GM19035 (cell line): ENCODE data around the gene ETV7.
A peak's percentile ranks its signal among the peaks of the same experiment; 100 is the strongest.
"Not testable (repeated sequence)": the region's sequence is repeated elsewhere in the genome, so short reads cannot be mapped to it uniquely, and the experiment has no call there.

Experiments used
- ATAC-seq: cut with Tn5 transposase; IDR thresholded peaks from one replicate; pipeline ENCODE4 v1.9.1; 2021; ENCODE audit not compliant: unreplicated experiment

ETV7 gene

DNA sequence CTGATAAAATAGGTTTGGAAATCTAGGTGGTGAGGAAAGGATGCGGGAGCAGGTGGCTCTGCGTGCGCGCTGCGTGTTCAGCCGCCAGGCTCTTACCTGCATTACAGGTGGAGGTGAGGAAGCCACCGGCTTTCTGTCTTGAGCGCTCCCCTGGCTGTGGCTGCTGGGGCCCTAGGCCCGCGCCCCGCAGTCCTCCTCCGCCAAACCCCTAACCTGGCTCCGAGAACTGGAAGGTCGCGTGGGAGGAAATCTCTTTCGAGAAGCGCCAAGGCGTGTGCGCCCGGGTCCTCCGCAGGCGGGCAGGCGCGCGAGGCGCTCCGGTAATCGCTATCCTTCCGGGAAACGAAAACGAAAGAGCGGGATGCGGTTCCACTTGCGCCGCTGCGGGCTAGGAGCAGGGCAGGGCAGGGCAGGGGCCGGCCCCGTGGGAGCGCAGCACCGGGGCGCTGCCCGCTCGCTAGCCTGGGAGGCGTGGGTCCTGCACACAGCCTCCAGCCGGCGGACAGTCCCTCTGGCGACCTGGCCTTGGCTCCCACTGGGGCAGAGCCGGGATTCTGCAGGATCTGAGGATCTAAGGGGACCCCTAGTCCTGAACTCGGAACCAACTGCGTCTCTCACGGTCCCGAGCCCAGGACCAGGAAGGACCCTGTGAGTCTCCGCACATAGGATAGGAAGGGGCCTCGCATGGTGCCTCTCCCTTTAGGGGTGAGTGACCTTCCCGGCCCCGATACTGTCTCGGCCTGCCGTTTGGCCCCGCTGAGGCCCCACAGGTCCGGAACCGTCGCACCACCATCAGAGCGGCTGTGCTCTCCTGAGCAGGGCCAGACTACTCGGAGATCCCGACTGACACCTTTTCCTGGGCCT, at the start of gene ETV7:
TSS of gene ETV7 (minus strand) at position 230 of the 864 bp plus-strand sequence. CDS start at position 102, 128 bp downstream.
- no peak for ATAC-seq

DNA sequence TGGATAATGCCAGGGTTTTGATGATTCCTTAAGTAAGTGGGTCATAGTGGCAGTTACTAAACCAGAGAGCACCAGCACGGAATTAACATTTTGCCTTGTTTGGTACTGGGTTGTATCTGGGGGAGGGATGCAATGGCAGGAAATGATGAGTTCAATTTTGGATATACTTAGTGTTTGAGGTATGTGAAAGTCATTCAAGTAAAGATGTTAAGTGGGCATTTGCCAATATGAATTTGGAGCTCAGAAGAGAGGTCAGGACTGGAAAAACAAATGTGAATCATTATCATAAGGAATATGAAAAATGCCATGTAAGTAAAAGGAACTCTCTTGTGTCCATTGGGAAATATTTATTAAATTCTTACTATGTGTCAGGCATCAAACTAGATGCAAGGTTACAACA, 49.0 kb upstream of the ETV7 start:
- no peak for ATAC-seq

DNA sequence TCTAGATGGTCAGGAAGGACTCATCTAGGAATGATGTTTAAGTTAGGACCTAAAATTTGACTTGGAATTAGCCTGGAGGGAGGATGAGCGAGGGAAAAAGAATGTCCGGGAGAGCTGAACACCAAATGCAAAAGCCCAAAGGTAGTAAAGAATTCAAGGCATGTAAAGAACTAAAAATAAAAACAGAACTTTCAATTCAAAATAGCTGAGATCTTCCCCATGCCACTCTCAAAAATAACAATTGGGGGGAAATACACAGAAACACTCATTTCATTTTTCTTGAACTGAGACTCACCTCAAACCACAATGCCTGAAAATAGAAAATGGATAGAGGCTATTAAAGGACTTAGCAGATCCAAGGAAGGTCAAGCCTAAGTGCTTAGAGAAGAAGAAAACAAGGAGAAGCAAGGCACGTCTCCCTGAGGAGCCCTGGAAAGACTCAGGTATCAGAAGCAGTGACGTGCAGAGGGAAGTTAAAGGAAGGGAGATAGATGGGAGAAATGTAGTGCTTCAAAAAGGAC, 44.7 kb upstream of the ETV7 start:
- no peak for ATAC-seq

DNA sequence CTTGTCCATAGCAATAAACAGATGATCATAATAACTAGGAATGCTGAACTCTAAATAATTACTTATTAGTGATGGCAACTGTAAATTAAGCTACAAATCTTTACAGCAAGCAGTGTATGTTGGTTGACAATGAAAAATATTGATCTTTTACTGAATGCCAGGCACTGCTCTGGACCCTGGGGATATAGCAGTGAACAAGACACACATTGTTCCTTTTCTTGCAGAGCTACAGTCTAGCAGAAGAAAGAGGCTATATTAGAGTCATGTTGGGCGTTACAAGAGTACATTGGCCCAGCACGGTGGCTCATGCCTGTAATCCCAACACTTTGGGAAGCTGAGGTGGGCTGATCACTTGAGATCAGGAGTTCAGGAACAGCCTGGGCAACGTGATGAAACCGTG, 43.7 kb upstream of the ETV7 start:
- no peak for ATAC-seq

DNA sequence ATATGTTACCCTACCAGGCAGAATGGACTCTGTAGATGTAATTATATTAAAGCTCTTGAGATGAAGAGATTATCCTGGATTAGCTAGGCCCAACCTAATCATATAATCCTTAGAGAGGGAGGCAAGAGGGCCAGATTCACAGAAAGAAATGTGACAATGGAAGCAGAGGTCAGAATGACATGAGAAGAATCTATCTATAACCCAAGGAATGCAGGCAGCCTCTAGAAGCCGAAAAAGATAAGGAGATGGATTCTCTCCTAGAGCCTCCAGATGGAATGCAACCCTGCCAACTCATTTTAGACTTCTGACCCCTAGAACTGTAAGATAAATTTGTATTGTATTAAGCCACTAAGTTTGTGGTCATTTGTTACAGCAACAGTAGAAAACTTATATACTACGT, 42.9 kb upstream of the ETV7 start:
- no peak for ATAC-seq

DNA sequence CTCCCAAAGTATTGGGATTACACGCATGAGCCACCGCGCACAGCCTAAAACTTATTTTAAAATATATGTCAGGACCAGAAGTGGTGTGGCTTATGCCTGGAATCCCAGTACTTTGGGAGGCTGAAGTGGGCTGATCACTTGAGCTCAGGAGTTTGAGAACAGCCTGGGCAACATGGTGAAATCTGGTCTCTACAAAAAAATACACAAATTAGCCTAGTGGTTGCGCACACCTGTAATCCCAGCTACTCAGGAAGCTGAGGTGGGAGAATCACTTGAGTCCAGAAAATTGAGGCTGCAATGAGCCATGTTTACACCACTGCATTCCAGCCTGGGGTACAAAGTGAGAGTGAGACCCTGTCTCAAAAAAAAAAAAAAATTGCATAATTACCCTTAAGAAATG, 41.4 kb upstream of the ETV7 start:
- no peak for ATAC-seq

DNA sequence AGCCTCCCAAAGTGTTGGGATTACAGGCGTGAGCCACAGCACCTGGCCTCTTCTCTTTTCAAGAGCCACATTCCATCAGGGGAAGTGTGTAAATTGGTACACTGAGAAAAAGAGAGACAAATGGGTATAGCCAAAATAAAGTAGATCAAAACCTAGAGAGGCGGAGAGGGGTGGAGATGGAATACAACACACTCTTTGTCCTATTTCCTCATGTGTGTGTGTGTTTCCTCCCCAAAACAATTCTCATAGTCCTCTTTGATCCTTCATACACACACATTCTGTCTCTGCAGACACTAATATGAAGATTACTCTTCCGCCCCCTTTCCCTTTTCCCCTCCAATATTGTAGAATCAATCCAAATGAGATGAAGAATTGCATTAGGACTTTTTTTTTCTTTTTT, 39.2 kb upstream of the ETV7 start:
- ATAC-seq, result no peak

DNA sequence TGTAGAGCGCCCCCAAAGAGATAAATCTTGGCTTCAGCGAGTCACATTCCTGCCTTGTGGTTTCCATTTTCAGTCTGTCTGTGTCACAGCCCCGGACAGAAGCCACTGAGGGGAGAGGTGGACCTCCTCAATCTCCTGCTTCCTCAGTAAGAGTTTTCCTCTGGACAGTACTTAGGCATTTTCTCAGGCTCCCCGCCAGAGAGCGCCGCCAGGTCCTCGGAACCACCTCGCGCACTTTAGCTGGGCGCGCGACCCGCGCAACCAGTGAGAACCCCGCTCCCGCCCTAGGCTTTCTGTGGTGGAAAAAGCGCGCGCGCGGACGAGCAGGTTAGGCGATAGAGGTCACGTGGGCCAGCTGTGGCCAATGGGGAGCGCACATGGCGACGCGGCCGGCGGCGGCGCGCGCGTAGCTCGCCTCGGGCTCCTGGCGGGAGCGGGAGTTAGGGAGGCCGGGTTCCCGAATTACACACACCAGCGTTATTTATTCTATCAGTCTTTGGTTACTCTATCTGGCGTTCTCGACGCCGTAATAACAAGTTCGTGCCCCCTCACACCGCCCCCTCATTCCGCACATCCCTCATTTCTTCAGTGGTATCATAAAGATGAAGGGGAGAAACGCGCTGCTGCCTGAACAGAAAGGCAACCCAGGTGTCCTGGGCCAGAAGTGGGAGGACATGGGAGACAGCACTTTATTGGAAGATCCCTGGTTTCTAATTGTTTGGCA, 35.8 kb upstream of the ETV7 start:
- peak; percentile 96 for ATAC-seq

DNA sequence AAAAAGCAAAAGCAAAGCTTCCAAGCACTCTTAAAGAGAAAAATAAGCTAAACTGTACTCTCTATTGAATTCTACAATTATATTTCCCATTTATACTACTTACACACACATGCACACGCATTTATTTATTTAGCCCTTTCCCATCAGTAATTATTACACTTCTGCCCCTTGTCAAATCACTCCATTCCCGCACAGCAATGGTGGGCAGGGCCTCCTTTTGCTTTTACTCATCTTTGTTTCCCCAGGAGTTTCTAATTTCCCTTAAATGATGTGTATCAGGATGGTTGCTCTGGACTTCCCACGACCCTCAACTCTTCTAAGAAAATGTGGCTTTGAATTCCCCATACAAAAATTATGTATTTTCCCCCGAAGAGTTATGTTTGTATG, 35.2 kb upstream of the ETV7 start:
- ATAC-seq, result no peak

DNA sequence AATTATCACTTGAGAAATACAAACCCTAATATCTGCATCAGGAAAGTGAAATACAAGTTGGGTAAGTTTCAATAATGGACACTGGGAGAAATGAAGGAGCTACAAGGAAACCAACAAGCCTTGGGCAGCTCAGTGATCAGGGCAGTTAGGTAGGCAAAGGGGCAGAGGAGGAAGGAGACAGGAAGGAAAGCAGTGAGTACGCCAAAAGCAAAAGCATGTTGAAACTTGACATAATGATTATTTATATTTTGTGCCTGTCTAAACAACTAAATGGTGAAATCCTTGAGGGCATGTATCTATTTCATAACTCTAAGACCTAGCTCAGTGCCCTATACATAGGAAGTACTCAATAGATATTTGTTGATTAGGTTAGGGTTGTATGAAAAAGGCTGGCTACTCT, 31.8 kb upstream of the ETV7 start:
- ATAC-seq, result no peak

DNA sequence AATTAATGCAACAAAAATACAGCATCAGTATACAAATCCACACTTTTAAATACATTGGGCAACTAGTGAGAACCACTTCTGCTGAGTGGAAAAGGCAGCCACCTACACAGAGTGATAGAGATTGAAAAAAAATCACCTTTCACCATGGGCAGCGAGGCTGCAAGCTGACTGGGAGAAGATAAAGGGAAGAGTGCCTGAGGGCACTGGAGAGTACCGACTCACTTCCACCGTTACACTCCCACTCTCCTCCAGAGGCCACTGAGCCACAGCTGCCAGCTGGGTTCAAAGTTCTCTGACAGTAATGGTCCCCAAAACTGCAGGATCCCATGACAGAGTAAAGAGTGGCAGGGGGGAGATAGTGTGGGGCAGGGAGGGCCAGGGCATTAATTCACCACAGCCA, 31.1 kb upstream of the ETV7 start:
- no peak for ATAC-seq

DNA sequence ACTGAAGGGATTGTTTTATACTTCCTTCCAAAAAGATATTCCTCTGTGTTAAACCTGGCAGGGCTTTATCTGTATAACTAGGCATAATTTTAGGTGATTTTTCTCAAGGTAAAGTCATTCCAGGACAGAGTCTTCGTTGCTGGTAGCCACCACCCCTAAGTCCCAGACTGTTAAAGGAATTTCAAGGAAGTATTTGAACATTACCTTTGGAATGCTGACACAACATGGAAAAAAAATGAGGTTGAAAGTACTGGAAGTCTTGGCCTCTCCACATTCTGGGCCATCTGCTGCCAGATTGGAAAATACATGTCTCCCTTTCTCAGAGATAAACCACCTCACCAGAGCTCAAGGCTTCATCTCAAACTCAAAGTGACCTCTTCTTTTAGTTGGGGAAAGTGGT, 27.0 kb upstream of the ETV7 start:
- no peak for ATAC-seq

DNA sequence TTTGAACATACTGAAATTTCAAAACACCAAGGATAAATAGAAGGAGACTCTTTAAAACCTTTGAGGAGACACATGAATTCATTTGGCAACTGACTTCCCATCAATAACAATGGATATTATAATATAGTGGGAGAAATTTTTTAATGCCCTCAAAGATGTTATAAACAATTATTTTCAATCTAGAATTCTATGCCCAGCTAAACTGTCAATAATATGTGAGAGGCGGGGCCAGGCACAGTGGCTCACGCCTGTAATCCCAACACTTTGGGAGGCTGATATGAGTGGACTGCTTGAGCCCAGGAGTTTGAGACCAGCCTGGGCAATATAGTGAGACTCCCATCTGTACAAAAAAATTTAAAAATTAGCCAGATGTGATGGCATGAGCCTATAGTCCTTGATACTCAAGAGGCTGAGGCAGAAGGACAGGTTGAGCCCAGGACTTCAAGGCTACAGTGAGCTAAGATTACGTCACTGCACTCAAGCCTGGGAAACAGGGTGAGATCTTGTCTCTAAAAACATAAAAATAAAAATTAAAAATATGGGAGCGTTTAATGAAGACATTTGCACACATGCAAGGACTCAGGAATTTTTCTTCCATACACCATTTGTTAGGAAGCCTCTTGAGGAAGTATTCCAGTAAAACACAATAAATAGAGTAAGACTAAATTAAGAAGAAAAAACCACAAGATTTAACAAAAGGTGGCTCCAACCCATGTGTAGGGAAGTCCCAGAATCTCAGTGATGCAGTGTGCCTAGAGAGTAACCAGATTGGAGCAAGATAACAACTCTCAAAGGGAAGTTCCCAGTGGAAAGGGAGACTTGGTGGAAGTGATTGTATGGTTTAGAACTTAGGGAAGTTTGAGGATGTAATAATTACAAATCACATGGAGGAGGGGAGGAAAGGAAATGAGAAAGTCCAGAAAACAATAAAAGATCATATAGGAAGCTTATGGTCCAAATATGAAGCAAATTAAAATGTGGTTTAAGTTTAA, 26.3 kb upstream of the ETV7 start:
- no peak for ATAC-seq

DNA sequence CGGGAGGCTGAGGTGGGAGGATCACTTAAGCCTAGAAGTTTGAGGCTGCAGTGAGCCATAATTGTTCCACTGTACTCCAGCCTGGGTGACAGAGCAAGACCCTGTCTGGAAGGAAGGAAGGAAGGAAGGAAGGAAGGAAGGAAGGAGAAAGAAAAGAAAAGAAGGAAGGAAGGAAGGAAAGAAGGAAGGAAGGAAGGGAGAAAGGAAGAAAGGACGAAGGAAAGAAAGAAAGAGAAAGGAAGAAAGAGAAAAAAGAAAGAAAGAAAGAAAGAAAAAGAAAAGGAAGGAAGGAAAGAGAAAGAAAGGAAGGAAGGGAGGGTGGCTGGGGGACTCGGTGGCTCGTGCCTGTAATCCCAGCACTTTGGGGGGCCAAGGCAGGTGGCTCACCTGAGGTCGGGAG, 22.2 kb upstream of the ETV7 start:
- ATAC-seq, result not testable (repeated sequence)

DNA sequence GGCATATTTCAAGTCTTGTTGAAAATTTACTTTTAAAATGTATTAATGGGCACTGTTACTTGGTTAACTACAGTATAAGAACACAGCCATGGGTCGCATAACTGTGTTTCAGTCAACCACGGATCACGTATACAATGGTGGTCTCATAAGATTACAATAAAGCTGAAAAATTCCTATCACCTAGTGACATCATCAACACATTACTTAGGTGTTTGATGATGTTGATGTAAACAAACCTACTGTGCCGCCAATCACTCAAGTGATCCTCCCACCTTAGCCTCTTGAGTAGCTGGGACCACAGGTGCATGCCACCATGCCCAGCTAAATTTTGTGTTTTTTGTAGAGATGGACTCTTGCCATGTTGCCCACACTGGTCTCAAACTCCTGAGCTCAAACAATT, 16.7 kb upstream of the ETV7 start:
- ATAC-seq, result no peak

DNA sequence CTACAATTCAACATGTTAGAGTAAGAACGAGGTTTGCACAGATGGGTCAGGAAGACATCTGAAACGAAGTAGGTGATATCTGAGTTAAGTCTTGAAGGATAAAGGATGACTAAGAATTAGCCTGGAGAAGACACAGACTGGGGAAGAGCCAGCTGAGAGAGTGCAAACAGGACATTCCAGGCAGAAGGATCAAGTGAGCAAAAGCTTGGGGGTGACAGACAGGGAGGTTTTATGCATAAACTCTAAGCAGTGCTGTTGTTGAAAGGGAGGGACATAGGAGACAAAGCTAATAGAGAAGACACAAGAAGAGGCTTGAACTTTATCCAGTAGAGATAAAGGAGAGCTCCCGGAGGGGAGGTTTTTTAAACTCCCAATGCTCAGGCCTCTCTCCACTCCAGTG, 15.0 kb upstream of the ETV7 start:
- no peak for ATAC-seq

DNA sequence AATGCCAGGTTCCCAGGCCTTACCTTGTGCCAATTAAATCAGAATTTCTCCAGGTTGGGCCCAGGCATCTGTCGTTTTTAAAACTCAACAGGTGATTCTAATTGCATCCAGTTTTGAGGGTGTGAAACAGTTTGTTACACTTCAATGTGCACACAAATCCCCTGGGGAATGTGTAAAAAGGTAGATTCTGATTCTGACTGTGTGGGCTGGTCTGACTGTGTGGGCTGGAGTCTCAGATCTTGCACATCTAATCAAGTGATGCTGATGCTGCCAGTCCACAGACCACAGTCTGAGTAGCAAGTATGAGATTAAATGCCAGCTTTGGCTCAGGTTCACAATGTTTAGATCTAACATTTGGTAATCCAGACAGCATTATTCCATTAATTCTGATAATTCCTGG, 12.5 kb upstream of the ETV7 start:
- no peak for ATAC-seq

DNA sequence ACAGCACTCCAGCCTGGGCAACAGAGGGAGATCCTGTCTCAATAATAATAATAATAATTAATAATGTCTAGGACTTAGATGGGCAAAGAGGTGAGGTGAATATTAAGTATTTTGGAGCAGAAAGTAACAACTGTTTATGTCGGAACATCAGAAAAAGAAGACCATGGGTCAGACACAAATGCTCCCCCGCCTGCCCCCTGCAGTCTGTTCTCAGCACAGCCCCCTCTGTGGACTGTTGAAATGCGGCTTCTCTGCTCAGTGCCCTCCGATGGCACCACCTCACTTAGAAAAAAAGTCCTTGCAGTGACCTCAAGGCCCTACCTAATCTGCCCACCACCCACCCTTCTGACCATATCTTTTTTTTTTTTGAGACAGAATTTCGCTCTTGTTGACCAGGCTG, 5.2 kb upstream of the ETV7 start:
- ATAC-seq, result no peak

DNA sequence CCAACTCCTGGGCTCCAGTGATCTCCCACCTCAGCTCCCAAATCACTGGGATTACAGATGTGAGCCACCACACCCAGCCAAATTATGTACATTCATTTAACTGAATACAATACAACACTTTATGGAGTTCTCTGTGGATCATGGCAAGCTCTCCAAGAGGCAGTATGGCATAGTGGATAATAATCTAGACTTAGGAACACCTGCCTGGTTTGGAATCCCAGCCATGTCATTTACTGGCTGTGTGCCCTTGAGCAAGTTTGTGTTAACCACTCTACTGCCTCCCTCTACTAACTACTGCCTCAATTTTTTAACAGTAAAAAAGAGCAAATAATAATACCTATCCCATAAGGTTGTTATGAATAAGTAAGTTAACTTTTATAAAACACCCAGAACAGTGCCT, 1.9 kb upstream of the ETV7 start:
- ATAC-seq, result no peak

DNA sequence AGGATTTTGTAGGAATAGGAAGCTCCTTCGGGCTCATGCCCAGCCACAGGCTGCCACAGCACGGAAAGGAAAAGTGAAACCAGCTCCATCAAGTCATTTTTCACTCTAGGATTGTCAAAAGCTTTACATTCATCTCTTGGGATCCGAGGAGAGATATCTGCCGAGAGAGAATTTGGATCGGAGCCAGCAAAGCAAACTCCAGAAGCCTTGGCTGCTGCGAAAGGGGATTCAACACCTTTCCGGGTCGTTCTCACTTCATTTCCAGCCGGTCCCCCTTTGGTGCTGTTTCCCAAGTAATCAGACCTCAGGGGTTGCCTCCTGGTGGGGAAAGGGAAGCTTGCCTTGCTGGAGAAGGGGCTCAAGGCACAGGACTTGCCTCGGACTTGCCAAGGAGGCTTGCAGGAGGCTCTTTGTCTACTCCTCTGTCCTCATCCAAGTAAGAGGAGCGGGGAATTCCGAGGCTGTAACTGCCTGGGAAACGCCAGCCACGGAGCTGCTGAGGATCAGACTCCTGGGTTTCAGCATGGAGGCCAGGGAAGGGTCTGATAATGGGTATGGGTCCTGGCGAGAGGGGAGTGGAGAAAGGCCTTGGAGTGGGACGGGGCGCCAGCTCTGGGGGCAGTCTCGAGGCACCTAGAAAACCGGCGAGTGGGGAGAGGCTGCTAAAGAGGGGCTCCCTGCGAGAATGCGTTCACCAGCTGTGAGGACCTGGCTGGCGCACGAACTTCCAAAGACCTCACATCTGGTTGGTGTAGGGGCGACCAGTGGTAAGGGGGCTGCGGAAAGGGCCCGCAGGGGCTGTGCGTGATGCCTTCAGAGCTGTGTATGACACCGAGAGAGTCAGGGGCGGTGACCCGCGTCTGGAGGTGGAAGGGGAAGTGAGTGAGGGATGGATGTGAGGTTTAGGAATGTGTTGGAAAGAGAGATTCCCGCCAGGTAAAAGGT, 702 bp downstream of the ETV7 start:
- no peak for ATAC-seq
